ENCODE results near the gene RASL12. TPM values are rescaled to one million over a fixed set of nuclear protein-coding genes. Genes with fewer than 3 reads are reported as not detected.

RASL12 gene
- total RNA-seq, 6 experiments from 2014 or later = not detected

DNA sequence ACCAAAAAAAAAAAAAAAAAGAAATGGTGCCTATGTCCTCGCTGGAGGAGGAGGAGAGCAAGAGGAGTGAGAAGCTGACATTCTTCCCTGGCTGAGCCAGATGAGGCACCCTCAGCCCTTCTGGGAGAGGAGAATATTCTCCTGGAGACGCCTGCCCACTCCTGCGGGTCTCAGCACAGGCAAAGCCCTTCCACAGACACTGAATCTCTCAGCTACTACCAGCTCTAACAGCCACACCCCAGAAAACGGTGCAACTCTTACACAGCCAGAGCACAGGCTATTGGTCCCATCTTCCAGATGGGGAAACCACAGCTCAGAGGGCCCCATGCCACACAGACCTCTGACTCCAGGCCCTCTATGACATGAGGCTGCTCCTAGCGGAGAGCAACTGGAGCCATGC lies 5.7 kb downstream of the RASL12 start:
- TF ChIP-seq, protein P1, sequence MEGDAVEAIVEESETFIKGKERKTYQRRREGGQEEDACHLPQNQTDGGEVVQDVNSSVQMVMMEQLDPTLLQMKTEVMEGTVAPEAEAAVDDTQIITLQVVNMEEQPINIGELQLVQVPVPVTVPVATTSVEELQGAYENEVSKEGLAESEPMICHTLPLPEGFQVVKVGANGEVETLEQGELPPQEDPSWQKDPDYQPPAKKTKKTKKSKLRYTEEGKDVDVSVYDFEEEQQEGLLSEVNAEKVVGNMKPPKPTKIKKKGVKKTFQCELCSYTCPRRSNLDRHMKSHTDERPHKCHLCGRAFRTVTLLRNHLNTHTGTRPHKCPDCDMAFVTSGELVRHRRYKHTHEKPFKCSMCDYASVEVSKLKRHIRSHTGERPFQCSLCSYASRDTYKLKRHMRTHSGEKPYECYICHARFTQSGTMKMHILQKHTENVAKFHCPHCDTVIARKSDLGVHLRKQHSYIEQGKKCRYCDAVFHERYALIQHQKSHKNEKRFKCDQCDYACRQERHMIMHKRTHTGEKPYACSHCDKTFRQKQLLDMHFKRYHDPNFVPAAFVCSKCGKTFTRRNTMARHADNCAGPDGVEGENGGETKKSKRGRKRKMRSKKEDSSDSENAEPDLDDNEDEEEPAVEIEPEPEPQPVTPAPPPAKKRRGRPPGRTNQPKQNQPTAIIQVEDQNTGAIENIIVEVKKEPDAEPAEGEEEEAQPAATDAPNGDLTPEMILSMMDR (IDR thresholded peaks at IDR 0.05) = no peak
- Mint-ChIP-seq H3K27me3 (ENCODE audit: insufficient read depth) (peaks cover 39% of the 10 kb centered on the region), H3K9me3 (no peaks in the 10 kb centered on the region), H3K27ac (no peak overlapping the region), H3K36me3 (ENCODE audit: low read depth) (no peaks in the 10 kb centered on the region), H3K4me3 (no peak overlapping the region), H3K4me1 (ENCODE audit: low read depth) (peaks cover 7% of the 10 kb centered on the region; the same call in 1 of the 2 replicates)
- DNase-seq = no peak

DNA sequence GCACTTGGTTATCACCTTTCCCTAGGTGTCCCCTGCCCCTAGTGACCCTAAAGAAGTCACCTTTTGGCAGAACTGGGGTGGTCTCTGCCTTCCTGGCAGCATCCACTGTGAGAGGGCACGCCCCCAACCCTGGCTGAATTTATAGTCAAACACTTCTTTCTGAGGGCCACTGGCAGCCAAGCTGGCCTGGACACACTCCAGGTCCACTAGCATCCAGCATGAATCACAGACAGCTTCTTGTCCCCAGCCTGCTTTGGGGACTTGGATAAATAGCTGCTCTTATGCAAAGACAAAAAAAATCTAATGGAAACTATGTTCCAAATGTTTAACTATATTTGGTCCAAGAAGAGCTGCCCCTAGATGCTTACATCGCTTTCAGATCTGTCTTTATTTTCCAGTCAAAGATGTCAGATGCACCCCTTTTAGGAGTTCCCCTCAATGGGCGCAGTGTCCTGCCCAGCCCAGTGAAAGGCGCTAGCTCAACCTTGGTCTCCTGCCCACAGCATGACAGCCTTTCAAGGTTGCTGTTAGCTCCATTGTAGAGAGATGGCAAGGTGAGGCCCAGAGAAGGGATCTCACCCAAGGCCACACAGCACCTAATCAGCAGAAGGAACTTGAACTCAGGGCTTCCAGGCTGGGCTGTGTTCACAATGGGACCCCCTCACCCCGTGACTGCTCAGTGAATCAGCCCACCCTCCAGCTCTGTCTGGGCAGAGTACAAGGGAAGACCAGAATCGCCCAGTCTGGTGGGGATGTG lies 7.0 kb downstream of the RASL12 start:
- H3K36me3 Mint-ChIP-seq (ENCODE audit: low read depth) = no peaks in the 10 kb centered on the region
- H3K9me3 Mint-ChIP-seq = no peaks in the 10 kb centered on the region
- H3K27me3 Mint-ChIP-seq (ENCODE audit: insufficient read depth) = peaks cover 39% of the 10 kb centered on the region
- DNase-seq = no peak
- TF ChIP-seq, protein P1 (IDR thresholded peaks at IDR 0.05) = no peak
- no peak overlapping the region for H3K27ac Mint-ChIP-seq
- no peak overlapping the region for H3K4me3 Mint-ChIP-seq
- H3K4me1 Mint-ChIP-seq (ENCODE audit: low read depth) = peaks cover 10% of the 10 kb centered on the region

DNA sequence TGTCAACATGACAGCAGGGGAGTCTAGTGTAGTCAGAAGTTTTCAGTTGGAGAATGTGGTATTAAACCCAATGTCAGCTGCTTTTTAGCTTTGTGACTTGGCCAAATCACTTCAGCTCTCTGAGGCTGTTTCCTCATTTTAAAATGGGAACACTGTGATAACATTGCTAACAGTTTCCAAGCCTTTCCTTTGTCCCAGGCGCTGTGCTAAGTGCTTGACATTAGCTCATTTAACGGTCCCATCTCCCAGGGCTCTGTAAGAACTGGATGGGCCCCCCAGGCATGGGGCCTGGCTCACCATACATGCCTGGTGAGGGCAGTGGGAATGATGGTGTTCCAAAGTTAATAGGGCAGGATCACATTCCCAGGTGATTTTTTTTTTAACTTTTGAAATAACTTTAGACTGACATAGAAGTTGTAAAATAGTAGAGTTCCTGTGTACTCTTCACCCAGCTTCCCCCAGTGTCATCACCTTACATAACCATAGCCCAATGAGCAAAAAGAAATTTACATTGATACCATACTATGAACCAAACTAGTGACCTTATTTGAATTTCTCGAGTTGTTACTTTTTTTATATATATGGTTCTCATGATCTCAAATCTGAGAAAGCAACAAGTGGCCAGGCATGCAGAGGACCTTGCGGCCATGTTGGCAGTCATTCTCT lies 7.7 kb downstream of the RASL12 start:
- no peak overlapping the region for H3K27ac Mint-ChIP-seq
- H3K27me3 Mint-ChIP-seq (ENCODE audit: insufficient read depth) = peaks cover 35% of the 10 kb centered on the region
- no peak overlapping the region for H3K4me3 Mint-ChIP-seq
- no peak for DNase-seq
- peaks cover 16% of the 10 kb centered on the region for H3K4me1 Mint-ChIP-seq (ENCODE audit: low read depth)
- TF ChIP-seq, protein P1 (IDR thresholded peaks at IDR 0.05) = no peak
- no peaks in the 10 kb centered on the region for H3K36me3 Mint-ChIP-seq (ENCODE audit: low read depth)
- no peaks in the 10 kb centered on the region for H3K9me3 Mint-ChIP-seq

DNA sequence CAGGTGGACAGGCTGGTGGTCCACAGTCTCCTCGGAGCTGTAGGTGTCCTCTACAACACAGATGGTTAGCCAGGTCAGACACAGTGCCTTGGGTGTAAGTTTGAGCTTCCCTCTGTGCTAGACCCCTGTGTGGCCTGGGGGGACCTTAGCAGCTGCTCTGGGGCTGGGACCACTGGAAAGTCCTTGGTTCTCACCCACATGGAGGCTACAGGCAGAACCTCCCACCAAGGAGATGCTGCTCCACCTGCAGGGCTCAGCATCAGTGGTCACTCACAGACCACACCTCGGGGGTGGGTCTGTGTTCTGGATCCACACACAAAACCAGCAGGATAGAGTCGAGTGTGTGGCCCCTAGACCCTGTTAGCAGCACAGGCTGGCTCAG lies 8.4 kb downstream of the RASL12 start:
- DNase-seq = no peak
- H3K27ac Mint-ChIP-seq = no peak overlapping the region
- H3K4me1 Mint-ChIP-seq (ENCODE audit: low read depth) = peaks cover 16% of the 10 kb centered on the region
- no peak overlapping the region for H3K4me3 Mint-ChIP-seq
- H3K9me3 Mint-ChIP-seq = no peaks in the 10 kb centered on the region
- H3K27me3 Mint-ChIP-seq (ENCODE audit: insufficient read depth) = peaks cover 31% of the 10 kb centered on the region
- H3K36me3 Mint-ChIP-seq (ENCODE audit: low read depth) = no peaks in the 10 kb centered on the region
- TF ChIP-seq, protein P1 (IDR thresholded peaks at IDR 0.05) = no peak

DNA sequence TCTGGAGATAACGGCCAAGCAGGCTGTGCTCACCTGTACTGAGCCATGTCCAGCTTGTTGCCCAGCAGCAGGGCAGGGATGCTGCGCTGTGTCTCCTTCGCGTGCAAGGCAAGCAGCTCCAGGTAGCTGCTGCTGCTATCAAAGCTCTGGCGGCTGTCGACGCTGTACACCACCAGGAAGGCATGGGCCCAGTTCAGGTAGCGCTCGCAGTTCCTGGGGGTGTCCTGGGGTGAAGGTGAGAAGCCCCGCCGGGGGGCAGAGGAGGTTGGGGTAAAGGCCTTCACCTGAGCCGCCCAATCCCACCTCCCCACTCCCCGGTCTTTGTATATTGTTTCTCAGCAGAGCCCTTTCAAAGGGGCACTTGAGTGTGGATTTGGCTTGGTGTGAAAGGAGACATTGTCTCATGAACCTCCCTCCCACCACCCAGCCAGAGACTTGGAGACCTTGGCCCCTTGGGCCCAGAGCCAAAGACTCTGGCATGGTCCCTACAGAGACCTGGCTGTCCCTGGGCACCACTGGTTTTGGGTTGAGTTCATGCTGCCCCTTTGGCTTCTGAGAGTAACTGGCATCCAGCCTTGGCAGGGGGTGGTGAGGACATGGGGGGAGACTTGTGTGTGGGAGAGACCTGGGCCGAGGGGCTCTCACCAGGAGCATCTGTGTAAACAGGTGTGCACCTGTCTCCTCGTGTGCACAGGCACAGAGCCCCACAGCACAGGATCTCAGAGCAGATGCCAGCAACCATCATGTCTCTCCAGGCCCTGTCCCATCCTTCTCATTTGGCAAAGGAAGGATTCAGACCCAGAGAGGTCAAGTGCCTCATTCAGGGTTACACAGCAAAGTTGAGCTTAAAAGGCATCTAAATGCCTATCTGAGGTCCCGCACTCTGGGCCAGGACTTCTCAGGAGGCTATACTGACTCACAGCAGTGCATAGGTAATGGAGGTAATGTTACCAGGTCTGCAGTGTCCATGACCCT lies 9.1 kb downstream of the RASL12 start:
- Mint-ChIP-seq H3K4me1 (ENCODE audit: low read depth) (peaks cover 16% of the 10 kb centered on the region), H3K9me3 (no peaks in the 10 kb centered on the region), H3K4me3 (no peak overlapping the region), H3K36me3 (ENCODE audit: low read depth) (no peaks in the 10 kb centered on the region), H3K27me3 (ENCODE audit: insufficient read depth) (peaks cover 28% of the 10 kb centered on the region), H3K27ac (no peak overlapping the region)
- DNase-seq = no peak
- TF ChIP-seq, protein P1 (IDR thresholded peaks at IDR 0.05) = no peak

Measured in HFFc6 (cell line).